ENCODE results near the gene CD226. TPM values are rescaled to one million over a fixed set of nuclear protein-coding genes. Genes with fewer than 3 reads are reported as not detected.

The CD226 gene
- total RNA-seq = 0.85 and 1.2 TPM in 2 replicates

DNA sequence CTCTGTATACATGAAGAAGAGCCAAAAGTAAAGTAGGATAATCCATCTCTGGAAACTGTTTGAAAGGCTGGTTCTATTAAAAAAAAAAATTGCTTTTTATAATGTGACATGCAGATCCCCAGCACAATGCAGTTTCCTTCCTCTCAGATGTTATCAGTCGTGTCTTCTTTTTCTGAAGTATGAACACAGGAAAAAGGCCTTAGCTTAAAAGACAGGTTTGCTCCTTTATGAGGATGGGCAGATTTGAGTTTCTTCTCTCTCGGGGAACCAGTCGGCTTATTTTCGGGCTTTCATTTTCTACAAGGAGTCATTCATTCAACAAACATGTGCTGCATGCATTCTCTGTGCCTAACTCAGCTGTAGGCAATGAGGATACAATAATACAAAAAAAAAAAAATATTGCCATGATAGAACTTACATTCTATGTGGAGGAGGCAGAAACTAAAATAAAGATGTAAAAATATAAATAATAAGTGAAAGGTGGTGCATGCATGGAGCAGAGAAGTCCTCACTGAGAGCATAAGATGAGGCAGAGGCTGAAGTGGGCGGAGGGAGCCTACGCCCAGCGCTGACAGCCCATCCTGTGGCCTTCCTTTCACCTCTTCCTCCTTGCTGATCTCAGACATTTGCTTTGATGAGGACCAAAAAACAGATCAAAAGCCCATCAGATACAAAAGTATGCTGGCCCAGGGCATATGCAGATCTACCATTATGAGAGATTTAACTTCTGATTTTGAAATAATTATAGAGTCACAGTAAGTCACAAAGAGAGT lies at the start of gene CD226:
Gene CD226, minus strand, starts transcription at position 513 of the 773 bp plus-strand sequence. Its CDS starts 467 bp downstream, at position 46.

